ENCODE data around the gene PI16.

The PI16 gene

GRCh38 chr6:36957773-36958271, 3.3 kb downstream of the PI16 start:
- no peak for DNase-seq (ENCODE audit: low spot score)

DNA sequence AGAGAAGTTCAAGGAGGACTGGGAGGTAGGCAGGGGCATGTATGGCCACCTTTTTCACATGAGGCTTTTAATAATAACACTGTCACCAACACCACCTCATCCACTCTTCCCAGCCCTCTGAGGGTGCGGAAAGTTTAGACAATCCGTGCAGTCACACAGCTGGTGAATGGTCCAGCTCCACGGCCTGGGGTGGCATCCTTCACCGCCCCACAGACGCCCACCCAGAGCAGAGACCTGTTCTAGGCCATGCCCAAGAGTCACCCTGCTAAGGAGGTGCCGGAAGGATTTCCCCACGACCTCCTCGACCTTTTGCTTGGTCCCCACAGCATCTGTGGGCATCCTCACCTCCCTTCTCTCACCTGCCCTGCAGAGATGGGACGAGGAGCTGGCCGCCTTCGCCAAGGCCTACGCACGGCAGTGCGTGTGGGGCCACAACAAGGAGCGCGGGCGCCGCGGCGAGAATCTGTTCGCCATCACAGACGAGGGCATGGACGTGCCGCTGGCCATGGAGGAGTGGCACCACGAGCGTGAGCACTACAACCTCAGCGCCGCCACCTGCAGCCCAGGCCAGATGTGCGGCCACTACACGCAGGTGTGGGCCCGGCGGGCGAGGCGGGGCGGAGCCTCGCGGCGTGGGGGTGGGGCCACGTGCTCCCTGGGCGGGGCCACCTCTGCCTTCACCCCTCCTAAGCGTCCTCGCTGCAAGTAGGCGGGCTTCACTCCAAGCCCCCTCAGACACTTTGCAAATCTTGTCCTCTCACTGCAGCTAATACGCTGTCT, 4.4 kb downstream of the PI16 start:
- no peak for DNase-seq (ENCODE audit: low spot score)

GRCh38 chr6:36959555-36960250, 5.2 kb downstream of the PI16 start:
- no peak for DNase-seq (ENCODE audit: low spot score)

DNA sequence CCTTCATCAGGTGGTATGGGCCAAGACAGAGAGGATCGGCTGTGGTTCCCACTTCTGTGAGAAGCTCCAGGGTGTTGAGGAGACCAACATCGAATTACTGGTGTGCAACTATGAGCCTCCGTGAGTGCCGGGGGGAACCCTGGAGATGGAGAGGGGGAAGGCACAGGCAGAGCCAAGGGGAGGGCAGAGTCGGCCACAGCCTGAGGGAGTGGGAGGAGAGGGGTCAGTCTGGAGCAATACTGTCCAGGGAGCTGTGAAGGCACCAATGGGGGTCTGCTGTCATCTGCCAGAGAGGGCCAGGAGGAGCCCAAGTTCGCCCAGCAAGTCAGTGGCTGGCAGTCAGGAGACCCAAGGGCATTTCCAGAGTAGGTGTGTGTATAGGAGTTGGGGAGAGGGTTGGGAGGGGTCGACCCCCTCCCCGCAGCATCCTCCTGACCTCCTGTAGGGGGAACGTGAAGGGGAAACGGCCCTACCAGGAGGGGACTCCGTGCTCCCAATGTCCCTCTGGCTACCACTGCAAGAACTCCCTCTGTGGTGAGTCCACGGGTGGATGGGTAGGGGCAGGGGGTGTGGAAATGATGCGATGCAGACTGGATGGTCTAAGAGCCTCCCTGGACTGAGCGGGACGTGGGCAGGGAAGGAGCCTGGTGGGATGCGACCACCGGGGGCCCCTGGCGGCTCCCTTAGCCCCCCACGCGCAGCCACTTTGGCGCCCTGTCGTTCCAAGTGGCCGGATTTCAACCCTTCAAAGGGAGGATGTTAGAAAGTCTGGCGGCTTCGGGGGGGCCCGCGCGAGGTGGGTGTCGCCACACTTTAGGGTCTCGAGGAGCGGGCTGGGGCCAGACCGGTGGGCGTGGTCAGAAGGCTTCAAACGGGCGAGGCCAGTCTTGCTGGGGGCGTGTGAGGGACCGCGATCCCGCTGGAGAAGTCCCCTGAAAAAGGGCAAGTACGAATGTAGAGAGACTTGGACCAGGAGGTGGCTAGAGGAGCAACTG, 7.2 kb downstream of the PI16 start:
- DNase-seq (ENCODE audit: low spot score), result no peak

- DNase-seq (ENCODE audit: low spot score), result peak; percentile 76
Observed at GRCh38 chr6:36962874-36963273, 8.3 kb downstream of the PI16 start.

- DNase-seq (ENCODE audit: low spot score), result no peak
Observed at GRCh38 chr6:36963451-36964290, 9.1 kb downstream of the PI16 start.

DNA sequence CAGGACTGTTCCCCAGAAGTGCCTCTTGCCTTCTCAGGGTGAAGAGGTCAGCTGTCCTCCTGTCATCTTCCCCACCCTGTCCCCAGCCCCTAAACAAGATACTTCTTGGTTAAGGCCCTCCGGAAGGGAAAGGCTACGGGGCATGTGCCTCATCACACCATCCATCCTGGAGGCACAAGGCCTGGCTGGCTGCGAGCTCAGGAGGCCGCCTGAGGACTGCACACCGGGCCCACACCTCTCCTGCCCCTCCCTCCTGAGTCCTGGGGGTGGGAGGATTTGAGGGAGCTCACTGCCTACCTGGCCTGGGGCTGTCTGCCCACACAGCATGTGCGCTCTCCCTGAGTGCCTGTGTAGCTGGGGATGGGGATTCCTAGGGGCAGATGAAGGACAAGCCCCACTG, 9.8 kb downstream of the PI16 start:
- no peak for DNase-seq (ENCODE audit: low spot score)

DNA sequence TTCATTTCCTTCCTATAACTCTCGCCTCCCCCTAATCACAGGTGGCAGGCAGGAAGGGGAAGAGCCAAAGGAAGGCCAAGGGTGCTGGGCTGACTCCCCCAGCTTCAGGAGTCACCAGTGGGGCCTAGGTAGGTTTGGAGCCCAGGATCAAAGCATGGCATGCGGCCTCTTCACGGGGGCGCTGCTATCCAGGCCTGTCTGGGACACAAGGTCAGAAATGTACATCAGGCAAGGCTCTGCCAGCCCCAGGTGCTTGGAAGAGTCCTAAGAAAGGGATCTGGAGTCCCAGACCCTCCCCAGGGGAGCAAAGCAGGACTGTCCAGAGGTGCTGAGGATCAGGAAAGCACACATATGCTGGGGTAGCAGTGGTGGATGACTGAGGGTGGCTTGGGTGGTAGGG, 10.4 kb downstream of the PI16 start:
- no peak for DNase-seq (ENCODE audit: low spot score)

- no peak for DNase-seq (ENCODE audit: low spot score)
Observed at GRCh38 chr6:36967301-36967700, 12.8 kb downstream of the PI16 start.

DNA sequence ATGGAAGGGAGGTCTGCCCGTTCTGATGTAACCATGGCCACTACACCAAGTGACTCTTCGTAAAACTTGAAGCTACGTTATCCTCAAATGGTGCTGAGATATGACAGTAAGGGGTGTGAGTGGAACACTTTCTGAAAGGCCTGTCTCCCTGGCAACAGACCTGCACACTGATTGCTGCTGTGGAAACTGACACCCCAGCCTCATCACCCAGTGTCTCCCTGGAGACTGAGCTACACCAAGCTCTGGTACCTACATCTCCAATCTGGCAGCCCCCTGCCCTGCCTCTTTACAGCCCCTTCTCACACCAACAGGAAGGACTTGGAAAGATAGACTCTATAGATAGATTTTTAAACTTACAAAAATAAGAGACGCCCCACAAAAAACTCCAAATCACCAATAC, 13.2 kb downstream of the PI16 start:
- DNase-seq (ENCODE audit: low spot score), result no peak

DNA sequence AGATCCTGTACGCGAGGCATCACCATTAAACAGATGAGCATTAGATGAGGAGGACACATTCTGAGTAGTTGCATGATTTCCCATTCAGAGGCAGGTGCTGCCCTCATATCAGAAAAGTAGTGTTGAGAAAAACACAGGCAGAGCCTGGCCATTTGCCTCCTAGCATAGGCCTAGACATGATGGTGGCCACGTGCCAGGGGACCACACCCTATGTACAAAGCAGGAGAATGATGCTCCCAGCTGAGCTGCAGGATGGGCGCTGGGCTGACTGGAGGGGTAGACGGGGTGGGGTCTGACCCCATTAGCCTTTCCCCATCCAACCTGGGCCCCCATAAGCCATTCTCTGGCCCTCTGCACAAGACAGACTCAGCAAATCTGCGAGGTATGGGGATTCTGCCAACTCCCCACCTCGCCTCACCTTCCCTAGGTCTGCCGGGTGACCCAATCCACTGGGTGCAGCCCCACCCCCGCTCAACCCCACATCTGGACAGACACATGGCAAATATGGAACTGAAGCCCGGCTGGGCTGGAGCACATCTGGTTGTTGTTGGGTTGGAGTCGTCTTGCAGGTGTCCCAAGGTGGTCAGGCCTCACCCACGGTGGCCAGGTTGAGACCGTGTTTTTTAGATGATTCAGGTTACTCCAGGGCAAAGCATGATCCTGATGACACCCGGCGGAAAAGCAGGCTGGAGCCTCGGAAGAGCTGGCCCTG, 13.9 kb downstream of the PI16 start:
- DNase-seq (ENCODE audit: low spot score), result no peak

GRCh38 chr6:36969240-36969691, 14.7 kb downstream of the PI16 start:
- DNase-seq (ENCODE audit: low spot score), result no peak

DNA sequence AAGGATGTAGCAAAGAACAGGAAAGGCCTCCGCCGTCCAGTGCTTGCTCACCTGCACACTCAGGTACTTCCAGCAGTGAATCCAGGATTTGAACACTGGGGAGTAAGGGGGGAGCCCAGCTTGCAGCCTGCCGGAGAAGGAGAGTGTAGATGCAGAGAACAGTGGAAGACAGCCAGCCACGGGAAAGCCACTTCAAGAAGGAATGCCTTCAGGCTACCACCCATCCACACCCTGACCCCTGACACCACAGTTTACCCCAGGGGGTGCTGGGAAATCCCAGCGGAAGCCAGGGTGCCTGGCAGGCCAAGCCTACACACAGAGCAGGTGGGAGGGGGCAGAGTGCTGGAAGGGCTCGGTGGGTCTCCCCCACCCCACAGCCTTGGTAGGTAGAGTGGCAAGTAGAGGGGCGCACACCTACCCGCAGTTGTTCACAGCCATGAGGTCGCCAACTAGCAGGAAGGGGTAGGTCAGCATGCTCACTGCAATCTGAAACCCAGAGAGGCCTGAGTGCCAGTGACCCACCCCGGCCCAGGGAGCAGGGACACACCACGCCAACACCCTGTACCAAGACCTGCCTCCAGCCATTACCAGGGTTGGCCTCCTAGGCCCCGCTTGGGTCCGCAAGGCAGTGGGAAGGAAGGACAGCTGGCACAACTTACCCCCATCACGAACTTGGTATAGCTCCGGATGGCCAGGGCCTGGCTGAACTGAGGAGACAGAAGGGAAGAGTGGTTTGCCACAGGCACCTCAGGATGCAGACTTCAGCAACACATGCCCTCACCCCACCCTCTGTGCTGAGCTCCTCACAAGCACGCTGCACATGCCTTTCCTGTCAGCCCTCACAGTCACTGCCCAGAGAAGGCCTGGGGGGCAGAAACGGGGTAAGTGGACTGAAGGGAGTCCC, 15.7 kb downstream of the PI16 start:
- DNase-seq (ENCODE audit: low spot score), result no peak

DNA sequence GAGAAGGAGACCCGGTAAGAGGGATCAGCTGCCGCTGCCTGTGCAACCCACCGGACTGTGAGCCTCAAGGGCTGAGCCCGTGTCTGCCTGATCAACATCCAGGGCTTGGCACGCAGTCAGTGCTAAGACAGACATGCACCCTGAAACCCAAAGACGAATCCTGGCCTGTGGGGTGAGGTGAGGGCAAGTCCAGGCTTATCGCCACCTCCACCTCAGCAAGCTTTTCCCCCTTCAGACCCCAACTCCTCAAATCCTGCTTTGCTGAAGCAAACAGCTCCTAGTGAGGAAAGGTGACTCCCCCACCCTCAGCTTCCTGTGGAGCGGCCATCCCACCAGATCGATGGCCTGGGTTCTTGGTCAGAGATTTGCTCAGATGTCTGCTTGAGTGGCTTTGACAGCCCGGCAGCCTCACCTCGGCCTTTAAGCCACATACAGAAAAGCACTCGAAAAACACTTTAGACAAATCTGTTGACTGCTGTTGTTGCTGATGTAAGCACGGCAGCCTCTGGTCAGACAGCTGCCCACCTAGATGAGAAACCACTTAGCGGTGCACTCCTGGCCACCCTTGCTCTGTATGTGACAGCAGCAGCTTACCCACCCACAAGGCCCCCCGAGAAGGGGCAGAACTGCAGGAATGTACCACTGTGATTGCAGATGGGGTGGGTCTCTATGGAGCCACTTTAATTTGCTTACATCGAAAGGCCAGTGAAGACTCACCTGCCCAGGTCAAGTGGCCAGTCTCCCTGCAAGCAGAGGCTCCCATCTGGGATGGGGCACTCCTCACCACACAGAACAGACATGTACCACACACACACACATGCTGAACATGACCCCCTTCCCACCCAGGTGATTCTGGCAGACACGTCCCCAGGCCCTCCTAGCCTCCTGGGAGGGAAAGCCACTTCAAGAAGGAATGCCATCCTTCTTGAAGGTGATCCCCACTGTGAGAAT, 16.6 kb downstream of the PI16 start:
- no peak for DNase-seq (ENCODE audit: low spot score)

GRCh38 chr6:36971921-36972673, 17.6 kb downstream of the PI16 start:
- DNase-seq (ENCODE audit: low spot score), result no peak

- no peak for DNase-seq (ENCODE audit: low spot score)
Observed at GRCh38 chr6:36973190-36973589, 18.7 kb downstream of the PI16 start.

GRCh38 chr6:36973647-36974046, 19.1 kb downstream of the PI16 start:
- DNase-seq (ENCODE audit: low spot score), result no peak
